Esophagus muscularis mucosa (tissue), 4 donors: ENCODE data around the gene LHX3. TPM values are rescaled to one million over a fixed set of nuclear protein-coding genes. Genes with fewer than 3 reads are reported as not detected.

Experiments used
- DNase-seq: peaks from one replicate; pipeline ENCODE4 v3.0.0-alpha.2; 2017; ENCODE audit errors: extremely low spot score
- H3K27ac ChIP-seq, 4 donors: fragments of 200-600 bp; sonication (generic); replicated peaks in 1 of 4; 1 replicate in 3 of 4; 2 replicates in 1 of 4; pipeline ENCODE4 v1.5.1; 2016 to 2019; ENCODE audit warnings: mild to moderate bottlenecking in 1 of 4
- H3K27me3 ChIP-seq, 4 donors: fragments of 200-600 bp; sonication (generic); one replicate each; pipeline versions ENCODE4 v1.5.1 to v1.6.0; 2016 to 2019
- H3K36me3 ChIP-seq, 4 donors: fragments of 200-600 bp; sonication (generic); one replicate each; pipeline ENCODE4 v1.5.1; 2016 to 2019
- H3K4me1 ChIP-seq, 4 donors: fragments of 200-600 bp; sonication (generic); one replicate each; pipeline ENCODE4 v1.5.1; 2016 to 2019
- H3K4me3 ChIP-seq, 4 donors: fragments of 200-600 bp; sonication (generic); 1 replicate in 2 of 4; 2 replicates in 2 of 4; pipeline ENCODE4 v1.5.1; 2016 to 2019; ENCODE audit warnings: mild to moderate bottlenecking in 4 of 4, moderate library complexity in 1 of 4
- H3K9me3 ChIP-seq, 4 donors: fragments of 200-600 bp; sonication (generic); 1 replicate in 3 of 4; 2 replicates in 1 of 4; pipeline ENCODE4 v1.5.1; 2016 to 2019
- CTCF ChIP-seq, 3 experiments: fragments of 200-600 bp in 2 of 3; fragments of 450-650 bp in 1 of 3; sonication (generic) in 2 of 3; IDR thresholded peaks; one replicate each; pipeline ENCODE4 v1.5.1; 2017 to 2019; ENCODE audit warnings: antibody characterized with exemption in 3 of 3, mild to moderate bottlenecking in 2 of 3, moderate library complexity in 1 of 3
- EP300 ChIP-seq: sonication (generic); formaldehyde crosslinking; IDR thresholded peaks from one replicate; pipeline ENCODE4 v1.6.1; 2017; ENCODE audit warnings: antibody characterized with exemption
- POLR2A ChIP-seq: fragments of 450-650 bp; IDR thresholded peaks from one replicate; pipeline ENCODE4 v1.6.1; 2017; ENCODE audit warnings: antibody characterized with exemption, moderate library complexity, mild to moderate bottlenecking, low read depth
- POLR2AphosphoS5 ChIP-seq, 2 donors: sonication (generic); formaldehyde crosslinking; IDR thresholded peaks; one replicate each; pipeline ENCODE4 v1.6.1; 2017; ENCODE audit warnings: antibody characterized with exemption in 2 of 2
- WGBS: methylation state at CpG from one replicate; pipeline ENCODE4 v1.1.5; 2018; 5-methylcytosine and 5-hydroxymethylcytosine counted together
- intact Hi-C: fragments of 100-400 bp; cut with DNase I; formaldehyde crosslinking; loops from one replicate; pipeline ENCODE4 v1.15.1; 2023
- total RNA-seq, 4 donors: library from RNA; depleted of rRNA; stranded (reverse); fragments of >200 nt; gene quantifications; one replicate each; pipeline versions ENCODE4 v1.1.0 to v1.2.1, GENCODE V29; 2016

LHX3 gene
- total RNA-seq, 4 donors from 2014 or later: not detected

- Histone ChIP-seq H3K27me3 (peaks cover 3 to 100% (median 91%) of the 10 kb centered on the region in 4 donors), H3K4me1 (peaks cover 2 to 45% (median 26%) of the 10 kb centered on the region in 4 donors), H3K27ac (no peak overlapping the region), H3K36me3 (no peaks in the 10 kb centered on the region), H3K9me3 (no peaks in the 10 kb centered on the region), H3K4me3 (no peak overlapping the region)
- TF ChIP-seq POLR2AphosphoS5 (IDR thresholded peaks at IDR 0.05) (no peak), CTCF (IDR thresholded peaks at IDR 0.05) (no peak)
- WGBS: 4% methylated on average over 13 of the region's 16 CpGs
- intact Hi-C loops: no loop called here
- no peak for DNase-seq
Measured at GRCh38 chr9:136196404-136197083, 8.4 kb downstream of the LHX3 start.

- H3K36me3 ChIP-seq: no peaks in the 10 kb centered on the region
- peaks cover 2 to 39% (median 25%) of the 10 kb centered on the region in 4 donors for H3K4me1 ChIP-seq
- DNase-seq: no peak
- intact Hi-C loops: no loop called here
- no peak overlapping the region for H3K27ac ChIP-seq
- H3K4me3 ChIP-seq: no peak overlapping the region
- peaks cover 3 to 100% (median 80%) of the 10 kb centered on the region in 4 donors for H3K27me3 ChIP-seq
- TF ChIP-seq POLR2AphosphoS5 (IDR thresholded peaks at IDR 0.05) (no peak), CTCF (IDR thresholded peaks at IDR 0.05) (no peak), POLR2A (no peak)
- no peaks in the 10 kb centered on the region for H3K9me3 ChIP-seq
- WGBS: 10% methylated on average over 4 of the region's 5 CpGs
Measured at GRCh38 chr9:136194540-136194939, 10.4 kb downstream of the LHX3 start.

GRCh38 chr9:136193891-136194279 is 11.0 kb downstream of the LHX3 start:
- WGBS: 0% methylated on average over 8 of the region's 45 CpGs
- Histone ChIP-seq H3K36me3 (no peaks in the 10 kb centered on the region), H3K27ac (no peak overlapping the region), H3K4me1 (peaks cover 2 to 32% (median 19%) of the 10 kb centered on the region in 4 donors), H3K9me3 (no peaks in the 10 kb centered on the region), H3K27me3 (peaks cover under 1 to 100% (median 74%) of the 10 kb centered on the region in 4 donors), H3K4me3 (no peak overlapping the region)
- TF ChIP-seq POLR2A (no peak), CTCF (IDR thresholded peaks at IDR 0.05) (no peak), EP300 (no peak), POLR2AphosphoS5 (IDR thresholded peaks at IDR 0.05) (no peak)
- DNase-seq: no peak
- intact Hi-C loops: no loop called here

GRCh38 chr9:136193127-136193890 is 11.6 kb downstream of the LHX3 start:
- no peak overlapping the region for H3K27ac ChIP-seq
- intact Hi-C loops: no loop called here
- DNase-seq: no peak
- H3K36me3 ChIP-seq: no peaks in the 10 kb centered on the region
- H3K4me1 ChIP-seq: peaks cover 0 to 27% (median 13%) of the 10 kb centered on the region in 4 donors
- WGBS: 1% methylated on average over 27 of the region's 96 CpGs
- no peak overlapping the region for H3K4me3 ChIP-seq
- H3K27me3 ChIP-seq: peaks cover 0 to 100% (median 69%) of the 10 kb centered on the region in 4 donors
- no peaks in the 10 kb centered on the region for H3K9me3 ChIP-seq
- TF ChIP-seq EP300 (no peak), POLR2A (no peak), CTCF (IDR thresholded peaks at IDR 0.05) (no peak), POLR2AphosphoS5 (IDR thresholded peaks at IDR 0.05) (no peak)
